SJSA1 (cell line): Measurements from ENCODE around the gene PTPA. TPM values are rescaled to one million over a fixed set of nuclear protein-coding genes. Genes with fewer than 3 reads are reported as not detected.

Experiments used
- DNase-seq, 2 experiments: peaks; one replicate each; pipeline ENCODE4 v3.0.0-alpha.2; 2015 to 2020; ENCODE audit warnings: low spot score in 2 of 2, low read depth in 1 of 2
- H3K27ac ChIP-seq: fragments of 250-450 bp; sonication (Bioruptor Pico); 2 replicates; pipeline ENCODE4 v1.5.1; 2020; ENCODE audit warnings: mild to moderate bottlenecking, moderate library complexity
- H3K27me3 ChIP-seq: fragments of 250-450 bp; sonication (Bioruptor Pico); replicated peaks from 2 replicates; pipeline ENCODE4 v1.5.1; 2020; ENCODE audit warnings: mild to moderate bottlenecking, moderate library complexity
- H3K36me3 ChIP-seq: fragments of 250-450 bp; sonication (Bioruptor Pico); 2 replicates; pipeline ENCODE4 v1.5.1; 2020; ENCODE audit warnings: mild to moderate bottlenecking
- H3K4me1 ChIP-seq: fragments of 250-450 bp; sonication (Bioruptor Pico); replicated peaks from 2 replicates; pipeline ENCODE4 v1.6.1; 2021; ENCODE audit warnings: mild to moderate bottlenecking
- H3K4me3 ChIP-seq: fragments of 250-450 bp; sonication (Bioruptor Pico); 2 replicates; pipeline ENCODE4 v1.5.1; 2020; ENCODE audit warnings: mild to moderate bottlenecking
- H3K9me3 ChIP-seq: fragments of 250-450 bp; sonication (Bioruptor Pico); replicated peaks from 2 replicates; pipeline ENCODE4 v1.5.1; 2020; ENCODE audit warnings: mild to moderate bottlenecking
- total RNA-seq: library from RNA; depleted of rRNA; stranded (reverse); fragments of >200 nt; shearing (Covaris generic); gene quantifications from 2 replicates; pipeline ENCODE4 v1.2.3, GENCODE V29; 2014

Gene PTPA
- total RNA-seq, 1 experiment from 2014 or later, result 93.3 TPM

- no peaks in the 10 kb centered on the region for H3K27me3 ChIP-seq
- H3K9me3 ChIP-seq, result no peaks in the 10 kb centered on the region
- no peaks in the 10 kb centered on the region; the same call in 1 of the 2 replicates for H3K36me3 ChIP-seq
- H3K4me3 ChIP-seq, result no peak overlapping the region
- no peak overlapping the region for H3K27ac ChIP-seq
- H3K4me1 ChIP-seq, result peaks cover 50% of the 10 kb centered on the region
- DNase-seq, result no peak
Observed at GRCh38 chr9:129171993-129172751, 61.0 kb downstream of the PTPA start.

GRCh38 chr9:129172816-129173215, 61.6 kb downstream of the PTPA start:
- H3K27ac ChIP-seq, result no peak overlapping the region

GRCh38 chr9:129173296-129174101, 62.3 kb downstream of the PTPA start:
- no peaks in the 10 kb centered on the region for H3K27me3 ChIP-seq
- no peaks in the 10 kb centered on the region for H3K9me3 ChIP-seq
- H3K27ac ChIP-seq, result peak overlapping the region; percentile 96; the same call in 1 of the 2 replicates
- no peaks in the 10 kb centered on the region; the same call in 1 of the 2 replicates for H3K36me3 ChIP-seq
- no peak for DNase-seq
- H3K4me3 ChIP-seq, result peak overlapping the region; percentile 52
- H3K4me1 ChIP-seq, result peaks cover 43% of the 10 kb centered on the region

More at GRCh38 chr9:129172816-129173215, 61.6 kb downstream of the PTPA start:
- H3K9me3 ChIP-seq, result no peaks in the 10 kb centered on the region
- no peaks in the 10 kb centered on the region; the same call in 1 of the 2 replicates for H3K36me3 ChIP-seq
- no peak overlapping the region for H3K4me3 ChIP-seq
- H3K4me1 ChIP-seq, result peaks cover 46% of the 10 kb centered on the region
- DNase-seq, result no peak
- H3K27me3 ChIP-seq, result no peaks in the 10 kb centered on the region

- Histone ChIP-seq H3K9me3 (no peaks in the 10 kb centered on the region), H3K4me1 (peaks cover 40% of the 10 kb centered on the region), H3K4me3 (peak overlapping the region; percentile 52), H3K27ac (peak overlapping the region; percentile 96), H3K36me3 (no peaks in the 10 kb centered on the region; the same call in 1 of the 2 replicates), H3K27me3 (no peaks in the 10 kb centered on the region)
- DNase-seq, result peak; percentile 83 to 91
Observed at GRCh38 chr9:129174102-129174723, 63.0 kb downstream of the PTPA start.

GRCh38 chr9:129174724-129175514, 63.7 kb downstream of the PTPA start:
- Histone ChIP-seq H3K36me3 (no peaks in the 10 kb centered on the region; the same call in 1 of the 2 replicates), H3K27me3 (no peaks in the 10 kb centered on the region), H3K27ac (peak overlapping the region; percentile 96), H3K4me3 (peak overlapping the region; percentile 52), H3K4me1 (peaks cover 38% of the 10 kb centered on the region), H3K9me3 (no peaks in the 10 kb centered on the region)
- peak; percentile 85 to 92 for DNase-seq

GRCh38 chr9:129175515-129175824, 64.3 kb downstream of the PTPA start:
- Histone ChIP-seq H3K4me1 (peaks cover 34% of the 10 kb centered on the region), H3K9me3 (no peaks in the 10 kb centered on the region), H3K36me3 (no peaks in the 10 kb centered on the region; the same call in 1 of the 2 replicates), H3K27ac (peak overlapping the region; percentile 39), H3K4me3 (peak overlapping the region; percentile 52), H3K27me3 (no peaks in the 10 kb centered on the region)
- no peak for DNase-seq

- H3K36me3 ChIP-seq, result no peaks in the 10 kb centered on the region; the same call in 1 of the 2 replicates
- peaks cover 34% of the 10 kb centered on the region for H3K4me1 ChIP-seq
- H3K27me3 ChIP-seq, result no peaks in the 10 kb centered on the region
- peak; percentile 65 to 76 for DNase-seq
- peak overlapping the region; percentile 39; the same call in 1 of the 2 replicates for H3K27ac ChIP-seq
- H3K9me3 ChIP-seq, result no peaks in the 10 kb centered on the region
- peak overlapping the region; percentile 52 for H3K4me3 ChIP-seq
Observed at GRCh38 chr9:129175825-129176633, 64.8 kb downstream of the PTPA start.

GRCh38 chr9:129176701-129177442, 65.7 kb downstream of the PTPA start:
- H3K27ac ChIP-seq, result no peak overlapping the region
- DNase-seq, result peak in 1 of 2 experiments; percentile 61
- no peaks in the 10 kb centered on the region; the same call in 1 of the 2 replicates for H3K36me3 ChIP-seq
- no peaks in the 10 kb centered on the region for H3K9me3 ChIP-seq
- H3K4me1 ChIP-seq, result peaks cover 34% of the 10 kb centered on the region
- H3K27me3 ChIP-seq, result no peaks in the 10 kb centered on the region
- peak overlapping the region; percentile 52 for H3K4me3 ChIP-seq

- Histone ChIP-seq H3K9me3 (no peaks in the 10 kb centered on the region), H3K27me3 (no peaks in the 10 kb centered on the region), H3K36me3 (no peaks in the 10 kb centered on the region; the same call in 1 of the 2 replicates), H3K27ac (no peak overlapping the region), H3K4me3 (peak overlapping the region; percentile 52), H3K4me1 (peaks cover 34% of the 10 kb centered on the region)
- DNase-seq, result no peak
Observed at GRCh38 chr9:129177443-129177790, 66.2 kb downstream of the PTPA start.

- no peaks in the 10 kb centered on the region for H3K9me3 ChIP-seq
- H3K27me3 ChIP-seq, result no peaks in the 10 kb centered on the region
- peak within 1 kb of the TSS; percentile 33; the same call in 1 of the 2 replicates for H3K27ac ChIP-seq
- no peaks in the 10 kb centered on the region; the same call in 1 of the 2 replicates for H3K36me3 ChIP-seq
- peak within 1 kb of the TSS; percentile 52 for H3K4me3 ChIP-seq
- peaks cover 34% of the 10 kb centered on the region for H3K4me1 ChIP-seq
- DNase-seq, result peak; percentile 91 to 96
Observed at GRCh38 chr9:129177791-129178567, 66.8 kb downstream of the PTPA start, which contains the start of gene IER5L. IER5L (minus strand) TSS chr9:129178261; CDS start chr9:129178052, 209 bp downstream.
